Measurements from ENCODE around the gene LRBA.
"Not testable (repeated sequence)": the region's sequence is repeated elsewhere in the genome, so short reads cannot be mapped to it uniquely, and the experiment has no call there.

Gene LRBA

GRCh38 chr4:150564967-150565366 is 450.1 kb downstream of the LRBA start:
- DNase-seq (ENCODE audit: low spot score) = not testable (repeated sequence)

GRCh38 chr4:150562751-150563150 is 452.3 kb downstream of the LRBA start:
- no peak for DNase-seq (ENCODE audit: low spot score)

- no peak for DNase-seq (ENCODE audit: low spot score)
Observed at GRCh38 chr4:150562250-150562649, 452.8 kb downstream of the LRBA start.

- DNase-seq (ENCODE audit: low spot score) = no peak
Observed at GRCh38 chr4:150561143-150561737, 453.8 kb downstream of the LRBA start.

GRCh38 chr4:150557811-150558210 is 457.3 kb downstream of the LRBA start:
- not testable (repeated sequence) for DNase-seq (ENCODE audit: low spot score)

- DNase-seq (ENCODE audit: low spot score) = no peak
Observed at GRCh38 chr4:150547154-150547838, 467.8 kb downstream of the LRBA start.

GRCh38 chr4:150546286-150546685 is 468.8 kb downstream of the LRBA start:
- DNase-seq (ENCODE audit: low spot score) = no peak

- no peak for DNase-seq (ENCODE audit: low spot score)
Observed at GRCh38 chr4:150543042-150543441, 472.0 kb downstream of the LRBA start.

- no peak for DNase-seq (ENCODE audit: low spot score)
Observed at GRCh38 chr4:150541681-150542080, 473.4 kb downstream of the LRBA start.

- DNase-seq (ENCODE audit: low spot score) = no peak
Observed at GRCh38 chr4:150540959-150541360, 474.1 kb downstream of the LRBA start.

- no peak for DNase-seq (ENCODE audit: low spot score)
Observed at GRCh38 chr4:150540536-150540935, 474.5 kb downstream of the LRBA start.

GRCh38 chr4:150537911-150538310 is 477.2 kb downstream of the LRBA start:
- DNase-seq (ENCODE audit: low spot score) = not testable (repeated sequence)

GRCh38 chr4:150534818-150535217 is 480.3 kb downstream of the LRBA start:
- no peak for DNase-seq (ENCODE audit: low spot score)

- no peak for DNase-seq (ENCODE audit: low spot score)
Observed at GRCh38 chr4:150533673-150534072, 481.4 kb downstream of the LRBA start.

- DNase-seq (ENCODE audit: low spot score) = no peak
Observed at GRCh38 chr4:150525321-150525868, 489.7 kb downstream of the LRBA start.

- DNase-seq (ENCODE audit: low spot score) = no peak
Observed at GRCh38 chr4:150518559-150518958, 496.5 kb downstream of the LRBA start.

GRCh38 chr4:150515135-150515534 is 499.9 kb downstream of the LRBA start:
- no peak for DNase-seq (ENCODE audit: low spot score)

GRCh38 chr4:150514709-150515108 is 500.4 kb downstream of the LRBA start:
- no peak for DNase-seq (ENCODE audit: low spot score)

GRCh38 chr4:150510176-150510865 is 504.8 kb downstream of the LRBA start:
- peak; percentile 9 for DNase-seq (ENCODE audit: low spot score)

GRCh38 chr4:150507656-150508055 is 507.4 kb downstream of the LRBA start:
- not testable (repeated sequence) for DNase-seq (ENCODE audit: low spot score)

GRCh38 chr4:150501983-150502382 is 513.1 kb downstream of the LRBA start:
- DNase-seq (ENCODE audit: low spot score) = no peak

GRCh38 chr4:150501009-150501727 is 513.9 kb downstream of the LRBA start:
- peak; percentile 19 for DNase-seq (ENCODE audit: low spot score)
